ENCODE measurements around the gene RTN4. TPM values are rescaled to one million over a fixed set of nuclear protein-coding genes. Genes with fewer than 3 reads are reported as not detected.

The RTN4 gene
- total and polyA plus RNA-seq, 2 experiments from 2014 or later = 218 to 221 TPM

GRCh38 chr2:55084641-55085040, 34.4 kb upstream of the RTN4 start:
- Histone ChIP-seq H3F3A (replicated peaks; ENCODE audit: low read depth) (no peaks in the 10 kb centered on the region), H3K4me3 (no peak overlapping the region), H3K4me1 (ENCODE audit: insufficient read depth) (no peaks in the 10 kb centered on the region), H3K79me2 (replicated peaks; ENCODE audit: insufficient read depth) (no peaks in the 10 kb centered on the region), H3K4me2 (no peak overlapping the region), H4K20me1 (replicated peaks; ENCODE audit: insufficient read depth) (no peaks in the 10 kb centered on the region), H3K36me3 (ENCODE audit: insufficient read depth) (no peaks in the 10 kb centered on the region; the same call in 1 of the 2 replicates), H3K27ac (ENCODE audit: low read depth) (no peak overlapping the region), H2AFZ (no peak overlapping the region), H3K9me2 (ENCODE audit: insufficient read depth) (no peaks in the 10 kb centered on the region), H3K27me3 (ENCODE audit: insufficient read depth) (no peaks in the 10 kb centered on the region)
- no peak overlapping the region for H3K4me3 Mint-ChIP-seq
- no peak overlapping the region for H3K27ac Mint-ChIP-seq
- H3K4me1 Mint-ChIP-seq = no peaks in the 10 kb centered on the region
- TF ChIP-seq ZNF462 (CRISPR knock-in tag; IDR thresholded peaks at IDR 0.05) (no peak), POLR2AphosphoS5 (IDR thresholded peaks at IDR 0.05; ENCODE audit: low read depth) (no peak), REST (IDR thresholded peaks at IDR 0.05; ENCODE audit: unreplicated experiment) (no peak), JUNB (IDR thresholded peaks at IDR 0.05; ENCODE audit: unreplicated experiment) (no peak), ZNF114 (CRISPR knock-in tag; IDR thresholded peaks at IDR 0.05) (no peak), CTCF (conservative IDR thresholded peaks at IDR 0.05; ENCODE audit: low read depth in 2 of 2) (no peak), CREB1 (CRISPR knock-in tag; IDR thresholded peaks at IDR 0.05; ENCODE audit: low read depth) (no peak), EZH2 (IDR thresholded peaks at IDR 0.05; ENCODE audit: low read depth, unreplicated experiment) (no peak), NANOG (IDR thresholded peaks at IDR 0.05; ENCODE audit: borderline replicate concordance) (no peak), STAT1 (IDR thresholded peaks at IDR 0.05; ENCODE audit: unreplicated experiment) (no peak), ETS1 (IDR thresholded peaks at IDR 0.05) (no peak), ZNF331 (CRISPR knock-in tag; IDR thresholded peaks at IDR 0.05; ENCODE audit: low read depth) (no peak), EZH2phosphoT487 (IDR thresholded peaks at IDR 0.05; ENCODE audit: unreplicated experiment) (no peak)
- no peaks in the 10 kb centered on the region for H3K36me3 Mint-ChIP-seq (ENCODE audit: low read depth)
- ATAC-seq (no peak), DNase-seq (ENCODE audit: low spot score) (no peak)
- no peaks in the 10 kb centered on the region for H3K27me3 Mint-ChIP-seq (ENCODE audit: insufficient read depth, low read depth, poor library complexity)
- H3K9me3 Mint-ChIP-seq = no peaks in the 10 kb centered on the region

Data from GM23338 (cell line).